H1 (cell line): ENCODE measurements around the gene MED16. TPM values are rescaled to one million over a fixed set of nuclear protein-coding genes. Genes with fewer than 3 reads are reported as not detected.

Experiments
- CHD2 ChIP-seq: IDR thresholded peaks from 2 replicates; pipeline ENCODE4 v1.6.1; 2012; ENCODE audit warnings: low read length, improper control_type of control experiment
- GTF2F1 ChIP-seq: IDR thresholded peaks from 2 replicates; pipeline ENCODE4 v1.6.1; 2012; ENCODE audit warnings: low read depth, low read length, improper control_type of control experiment, borderline replicate concordance
- JUN ChIP-seq: IDR thresholded peaks from 2 replicates; pipeline ENCODE4 v1.6.1; 2011; ENCODE audit warnings: low read depth, mild to moderate bottlenecking, improper control_type of control experiment, low read length
- POLR2AphosphoS5 ChIP-seq: IDR thresholded peaks from 2 replicates; pipeline ENCODE4 v1.6.1; 2011; ENCODE audit warnings: low read depth, low read length
- SIN3A ChIP-seq, 2 experiments: IDR thresholded peaks in 1 of 2; conservative IDR thresholded peaks in 1 of 2; 2 replicates each; pipeline ENCODE4 v1.6.1; 2011 to 2012; ENCODE audit warnings: low read length in 2 of 2, improper control_type of control experiment in 1 of 2, low read depth in 1 of 2, mild to moderate bottlenecking in 1 of 2
- SP1 ChIP-seq: IDR thresholded peaks from 2 replicates; pipeline ENCODE4 v1.6.1; 2011; ENCODE audit warnings: low read depth, low read length
- polyA plus RNA-seq, 7 experiments: library from polyadenylated mRNA; depleted of rRNA in 3 of 7; stranded (reverse) in 5 of 7; unstranded in 2 of 7; fragments of >200 nt in 5 of 7; fragments of 200-250 nt in 2 of 7; gene quantifications; 1 replicate in 5 of 7; 2 replicates in 1 of 7; 4 replicates in 1 of 7; pipeline versions ENCODE4 v1.2.1 to v1.2.3, GENCODE V29; 2011 to 2013; ENCODE audit warnings: missing spikeins in 2 of 7, mixed read lengths in 2 of 7
- total RNA-seq: library from RNA; stranded (reverse); fragmentation: NEBNext Ultra II Directional; extraction: Animal tissue kit (Norgen Biotek cat#: 25700); gene quantifications from 2 replicates; pipeline ENCODE4 v1.2.1, GENCODE V29; 2021

MED16 gene
- total and polyA plus RNA-seq, 2 of the 8 experiments (the other 6 are each of a cell fraction or from before 2014, with no cell fraction given), result 51.0 to 67.2 TPM

DNA sequence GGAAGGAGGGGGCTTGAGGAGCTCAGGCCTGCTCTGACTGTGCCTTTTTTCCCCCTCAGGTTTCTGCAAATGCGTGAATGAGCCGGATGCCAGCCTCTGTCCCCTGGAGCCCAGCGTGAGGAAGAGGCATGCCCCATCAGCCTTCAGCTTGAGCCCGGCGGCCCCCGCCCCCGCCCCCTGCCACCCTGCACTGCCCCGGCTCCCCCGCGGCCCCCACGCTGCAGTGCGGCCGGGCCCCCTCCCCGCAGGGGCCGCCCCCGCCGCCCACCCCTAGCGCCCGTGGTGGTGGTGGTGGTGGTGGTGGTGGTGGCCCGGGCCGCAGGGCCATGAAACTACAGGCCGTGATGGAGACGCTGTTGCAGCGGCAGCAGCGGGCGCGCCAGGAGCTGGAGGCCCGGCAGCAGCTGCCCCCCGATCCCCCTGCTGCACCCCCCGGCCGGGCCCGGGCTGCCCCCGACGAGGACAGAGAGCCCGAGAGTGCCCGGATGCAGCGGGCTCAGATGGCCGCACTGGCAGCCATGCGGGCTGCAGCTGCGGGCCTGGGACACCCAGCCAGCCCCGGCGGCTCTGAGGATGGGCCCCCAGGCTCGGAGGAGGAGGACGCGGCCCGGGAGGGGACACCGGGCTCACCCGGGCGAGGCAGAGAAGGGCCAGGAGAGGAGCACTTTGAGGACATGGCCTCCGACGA, 36.4 kb upstream of the MED16 start (continued):
- TF ChIP-seq SIN3A (conservative IDR thresholded peaks at IDR 0.05 in 1 of 2, IDR thresholded peaks at IDR 0.05 in 1 of 2; ENCODE audit: low read depth in 1 of 2, low read length in 2 of 2), result no peak
- TF ChIP-seq GTF2F1, result no peak
- TF ChIP-seq CHD2, result no peak
- no peak for TF ChIP-seq POLR2AphosphoS5
- TF ChIP-seq JUN, result no peak
- TF ChIP-seq SP1, result no peak
